ENCODE data around the gene ELMOD1.
"Not testable (repeated sequence)": the region's sequence is repeated elsewhere in the genome, so short reads cannot be mapped to it uniquely, and the experiment has no call there.

Gene ELMOD1

GRCh38 chr11:107590460-107591377 lies at the start of gene ELMOD1:
Gene ELMOD1, plus strand, starts transcription at chr11:107591147. Its CDS starts 27,043 bp downstream, at chr11:107618190.
- peak in 1 of 4 experiments; percentile 6 for DNase-seq

DNA sequence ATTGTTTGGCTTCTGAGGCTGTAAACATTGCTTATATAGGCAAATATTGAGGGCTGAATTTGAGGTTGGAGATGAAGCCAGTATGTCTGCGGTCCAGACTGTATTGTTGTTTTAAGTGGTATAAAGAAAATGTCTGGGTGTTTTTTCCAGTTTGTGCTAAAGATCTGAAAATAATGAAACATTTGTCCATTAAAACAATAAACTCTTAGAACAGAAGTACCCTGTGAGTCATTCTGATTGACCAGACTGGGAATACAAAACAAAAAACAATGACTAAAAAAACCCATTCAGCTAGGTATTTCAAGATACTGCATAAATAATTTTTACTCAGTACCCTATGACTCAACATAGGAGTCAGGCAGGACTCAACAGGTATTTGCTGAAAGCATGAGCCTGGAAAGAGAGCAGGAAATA lies 45.8 kb upstream of the ELMOD1 start:
- DNase-seq: no peak

DNA sequence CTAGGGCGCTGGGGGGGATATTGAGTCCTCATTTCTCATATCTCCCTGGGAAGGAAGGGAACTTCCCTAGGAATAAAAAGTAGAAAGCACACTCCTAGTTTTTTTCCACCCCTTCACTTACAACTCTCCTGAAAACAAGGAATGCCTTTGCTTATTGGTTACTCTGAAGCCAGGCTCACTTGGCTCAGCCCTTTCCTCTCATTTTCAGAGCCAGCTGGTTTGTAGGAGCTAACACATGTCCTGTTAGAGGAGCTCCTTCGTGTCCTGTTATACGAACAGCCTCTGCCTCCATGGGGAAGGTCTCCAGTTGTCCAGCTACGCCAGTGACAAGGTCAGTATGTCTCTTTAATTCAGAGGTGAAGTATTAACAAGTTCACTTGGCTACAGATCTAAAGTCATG lies 43.0 kb upstream of the ELMOD1 start:
- DNase-seq: no peak

DNA sequence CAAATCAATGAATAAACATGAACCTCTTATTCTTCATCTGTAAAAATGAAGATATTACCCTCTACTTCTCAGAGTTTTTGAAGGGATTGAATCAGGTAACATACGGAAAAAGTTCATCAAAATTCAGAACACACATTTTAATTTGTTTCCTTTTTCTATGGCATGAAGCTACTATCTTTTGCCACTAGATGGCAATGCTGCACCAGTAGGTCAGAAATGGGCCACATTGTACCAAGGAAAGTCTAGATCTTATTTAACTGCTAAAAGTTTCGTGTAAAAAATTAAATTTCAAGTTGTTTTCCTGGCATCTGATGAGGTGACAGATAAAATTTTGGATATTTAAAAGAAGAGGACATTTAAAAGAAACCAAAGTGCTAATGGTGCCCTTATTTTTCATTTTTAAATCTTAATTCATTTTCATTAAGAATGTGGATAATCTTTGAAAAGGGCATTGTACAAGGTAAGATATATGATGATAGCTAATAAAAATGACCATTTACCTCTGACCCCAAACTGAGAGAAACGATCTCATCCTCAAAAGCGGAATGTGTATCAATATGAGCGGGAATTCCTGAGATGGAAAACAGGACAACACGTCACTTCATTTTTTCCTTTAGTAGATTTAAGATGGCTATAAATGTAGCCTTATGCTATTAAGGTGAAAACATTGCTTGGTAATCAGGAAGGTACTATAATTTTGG lies 41.5 kb upstream of the ELMOD1 start:
- DNase-seq: no peak

DNA sequence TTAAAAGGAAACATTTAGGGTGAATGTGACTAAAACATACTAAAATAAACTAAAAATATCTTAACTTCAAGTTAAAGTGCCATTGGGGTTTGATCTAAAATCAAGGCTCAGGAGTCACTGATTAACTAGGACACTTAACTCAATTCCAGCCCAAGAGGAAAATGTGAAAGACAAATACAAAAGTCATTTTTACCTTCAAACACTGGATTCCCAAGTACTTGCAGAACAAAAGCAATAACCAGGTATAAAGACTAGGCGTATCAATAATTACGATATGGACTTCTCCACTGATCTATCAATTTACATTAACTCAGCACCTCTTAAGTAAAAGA lies 41.0 kb upstream of the ELMOD1 start:
- no peak for DNase-seq

DNA sequence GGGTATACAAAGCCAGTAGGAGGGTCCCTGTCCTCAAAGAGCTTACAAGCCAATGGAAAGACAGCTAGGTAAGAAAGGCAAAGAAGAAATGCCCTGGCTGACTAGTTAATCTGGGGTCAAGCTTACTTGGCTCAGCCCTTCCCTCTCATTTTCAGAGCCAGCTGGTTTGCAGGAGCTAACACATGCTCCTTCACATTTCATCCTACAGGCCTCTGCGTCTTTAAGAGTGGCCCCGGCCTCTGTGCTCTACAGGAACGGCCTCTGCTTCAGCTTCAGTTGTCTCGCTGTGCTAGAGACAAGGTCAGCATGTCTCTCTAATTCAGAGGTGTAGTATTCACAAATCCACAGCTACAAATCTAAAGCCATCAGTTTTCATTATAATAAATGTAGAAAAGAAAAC lies 40.6 kb upstream of the ELMOD1 start:
- no peak for DNase-seq

DNA sequence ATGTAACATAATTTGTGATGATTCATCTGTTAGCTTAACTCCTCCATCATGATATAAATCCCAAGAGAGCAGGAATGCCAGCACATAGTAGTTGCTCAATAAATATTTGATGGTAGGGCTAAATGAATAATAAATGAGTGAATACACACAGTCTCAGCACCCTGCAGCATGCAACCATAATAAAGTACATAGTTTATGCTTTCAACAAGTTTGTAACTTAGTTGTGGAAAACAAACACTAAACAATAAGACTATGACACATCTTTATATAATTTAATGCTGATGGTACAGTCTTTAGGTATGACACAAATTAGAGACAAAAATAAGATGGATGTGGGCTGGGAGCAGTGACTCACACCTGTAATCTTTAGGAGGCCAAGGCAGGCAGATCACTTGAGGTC lies 29.3 kb upstream of the ELMOD1 start:
- no peak for DNase-seq

DNA sequence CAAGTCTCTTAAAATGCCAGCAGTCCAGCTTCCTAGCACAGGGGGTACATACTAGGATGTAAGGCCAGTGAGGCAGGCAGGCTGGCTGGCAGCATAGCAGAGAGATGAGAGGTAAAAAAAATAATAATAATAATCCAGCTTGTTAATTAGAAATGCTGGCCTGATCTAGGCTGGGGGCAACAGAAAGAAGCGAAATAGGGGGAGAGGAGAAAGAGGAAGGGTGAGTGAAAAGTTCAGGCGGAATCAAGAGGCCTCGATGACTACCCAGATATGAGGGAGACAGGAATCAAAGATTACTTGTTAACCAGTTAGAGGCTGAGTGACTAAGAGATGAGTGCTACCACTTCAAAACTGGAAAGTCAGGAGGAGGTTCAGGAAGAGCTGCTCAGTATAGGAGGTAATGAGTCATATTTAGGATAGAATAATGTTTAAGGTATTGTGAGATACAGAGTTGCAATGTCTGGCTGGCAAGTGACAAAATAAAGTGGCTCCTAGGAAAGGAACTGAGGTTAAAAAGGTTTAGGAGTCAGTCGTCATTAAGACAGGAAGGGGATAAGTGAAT lies 28.2 kb upstream of the ELMOD1 start:
- DNase-seq: no peak

GRCh38 chr11:107563702-107564101 lies 27.2 kb upstream of the ELMOD1 start:
- no peak for DNase-seq

- no peak for DNase-seq
These were observed 26.1 kb upstream of the ELMOD1 start for GRCh38 chr11:107564877-107565218.

DNA sequence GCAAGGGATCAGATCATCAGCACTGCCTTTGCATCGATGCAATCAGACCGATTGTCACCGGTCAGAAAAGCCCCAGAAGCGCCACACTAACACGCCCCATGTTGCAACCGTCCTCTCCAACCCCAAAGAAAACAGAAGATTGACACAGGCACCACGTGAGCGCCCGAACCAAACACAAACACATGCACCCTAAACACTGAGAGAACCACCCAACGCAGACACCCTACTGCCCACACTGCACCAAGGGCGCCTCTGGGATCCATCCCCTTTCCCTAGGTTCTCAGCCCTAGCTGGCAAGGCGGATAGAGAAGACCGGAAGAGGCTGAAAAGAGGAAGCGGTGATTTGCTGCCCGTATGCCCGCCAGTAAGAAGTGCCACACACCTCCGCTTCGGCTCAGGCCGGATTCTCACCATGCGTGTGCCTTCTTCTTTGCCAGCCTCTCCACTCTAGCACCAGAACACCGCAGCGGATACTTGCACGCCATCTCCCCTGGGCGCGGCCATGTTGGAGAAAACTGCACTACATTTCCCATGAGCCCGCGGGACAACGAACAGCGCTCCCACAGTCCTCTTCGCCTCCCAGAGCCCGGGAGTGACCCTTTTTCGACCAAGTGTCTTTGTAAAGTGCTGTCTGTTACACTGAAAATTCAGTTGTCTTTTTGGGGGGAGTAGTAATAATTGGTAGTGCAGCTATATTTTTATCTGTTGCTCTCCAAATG lies 25.6 kb upstream of the ELMOD1 start, which contains the start of gene ALKBH8:
Gene ALKBH8, minus strand, starts transcription at position 517 of the 719 bp plus-strand sequence. CDS start 4,842 bp downstream, outside the sequence.
- peak; percentile 53 to 67 (median 58) for DNase-seq

DNA sequence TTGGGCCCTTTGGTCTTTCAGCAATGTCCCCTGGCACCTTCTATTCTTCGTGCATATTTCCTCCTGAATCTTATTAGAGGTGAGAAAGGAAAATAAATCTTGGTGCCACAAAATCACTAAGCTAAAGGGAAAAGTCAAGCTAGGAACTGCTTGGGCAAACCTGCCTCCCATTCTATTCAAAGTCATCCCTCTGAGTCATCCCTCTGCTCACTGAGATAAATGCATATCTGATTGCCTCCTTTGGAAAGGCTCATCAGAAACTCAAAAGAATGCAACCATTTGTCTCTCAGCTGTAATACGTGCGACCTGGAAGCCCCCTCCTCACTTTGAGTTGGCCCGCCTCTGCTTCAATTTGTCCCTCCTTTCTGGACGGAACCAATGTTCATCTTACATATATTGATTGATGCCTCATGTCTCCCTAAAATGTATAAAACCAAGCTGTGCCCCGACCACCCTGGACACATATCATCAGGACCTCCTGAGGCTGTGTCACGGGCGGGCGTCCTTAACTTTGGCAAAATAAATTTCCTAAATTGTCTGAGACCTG lies 24.9 kb upstream of the ELMOD1 start:
- DNase-seq: not testable (repeated sequence)

GRCh38 chr11:107566569-107566968 lies 24.4 kb upstream of the ELMOD1 start:
- DNase-seq: no peak

GRCh38 chr11:107567739-107568335 lies 23.1 kb upstream of the ELMOD1 start:
- DNase-seq: no peak

DNA sequence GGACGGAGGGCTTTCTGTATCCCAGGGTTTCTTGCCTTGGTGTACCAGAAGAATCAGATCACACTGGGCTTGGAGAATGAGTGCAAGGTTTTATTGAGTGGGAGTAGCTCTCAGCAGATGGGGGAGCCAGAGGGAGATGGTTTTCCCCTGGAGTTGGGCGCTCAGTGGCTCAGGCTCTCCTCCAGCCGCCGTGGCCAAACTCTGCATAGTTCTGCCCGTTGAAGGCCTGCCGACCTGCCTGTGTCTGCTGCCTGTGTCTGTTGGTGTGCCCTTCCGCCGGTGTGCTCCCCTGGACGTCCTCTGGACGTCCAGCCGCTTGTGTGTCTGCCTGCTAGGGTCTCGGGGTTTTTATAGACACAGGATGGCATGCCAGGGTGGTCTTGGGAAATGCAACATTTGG lies 20.9 kb upstream of the ELMOD1 start:
- no peak for DNase-seq

GRCh38 chr11:107573438-107573837 lies 17.5 kb upstream of the ELMOD1 start:
- DNase-seq: no peak

- DNase-seq: peak in 1 of 4 experiments; percentile 26
These were observed 14.2 kb upstream of the ELMOD1 start for GRCh38 chr11:107576497-107577345.

DNA sequence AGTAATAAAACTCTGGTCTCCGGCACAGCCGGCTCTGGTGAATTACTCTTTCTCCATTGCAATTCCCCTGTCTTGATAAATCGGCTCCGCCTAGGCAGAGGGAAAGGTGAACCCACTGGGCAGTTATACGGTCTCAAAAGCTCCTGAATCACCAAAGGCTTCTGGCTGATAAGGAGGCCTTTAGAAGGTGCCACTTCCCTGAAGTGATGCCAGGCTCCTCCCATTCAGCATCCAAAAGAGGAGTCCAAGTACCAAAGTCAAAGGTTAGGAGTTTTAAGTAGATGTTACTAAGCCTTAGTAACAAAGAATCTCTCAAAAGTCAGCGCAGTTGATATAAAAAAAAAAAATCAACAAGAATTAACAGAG lies 13.6 kb upstream of the ELMOD1 start:
- no peak for DNase-seq

DNA sequence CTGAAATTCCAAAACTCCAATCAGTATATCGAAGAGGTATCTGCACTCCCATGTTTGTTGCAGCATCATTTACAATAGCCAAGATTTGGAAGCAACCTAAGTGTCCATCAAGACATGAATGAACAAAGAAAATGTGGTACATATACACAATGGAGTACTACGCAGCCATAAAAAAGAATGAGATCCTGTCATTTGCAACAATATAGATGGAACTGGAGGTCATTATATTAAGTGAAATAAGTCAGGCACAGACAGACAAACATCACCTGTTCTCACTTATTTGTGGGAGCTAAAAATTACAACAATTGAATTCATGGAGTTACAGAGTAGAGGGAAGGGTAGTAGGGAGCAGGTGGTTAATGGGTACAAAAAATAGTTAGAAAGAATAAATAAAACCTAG lies 11.8 kb upstream of the ELMOD1 start:
- DNase-seq: not testable (repeated sequence)

GRCh38 chr11:107581147-107581546 lies 9.8 kb upstream of the ELMOD1 start:
- no peak for DNase-seq

DNA sequence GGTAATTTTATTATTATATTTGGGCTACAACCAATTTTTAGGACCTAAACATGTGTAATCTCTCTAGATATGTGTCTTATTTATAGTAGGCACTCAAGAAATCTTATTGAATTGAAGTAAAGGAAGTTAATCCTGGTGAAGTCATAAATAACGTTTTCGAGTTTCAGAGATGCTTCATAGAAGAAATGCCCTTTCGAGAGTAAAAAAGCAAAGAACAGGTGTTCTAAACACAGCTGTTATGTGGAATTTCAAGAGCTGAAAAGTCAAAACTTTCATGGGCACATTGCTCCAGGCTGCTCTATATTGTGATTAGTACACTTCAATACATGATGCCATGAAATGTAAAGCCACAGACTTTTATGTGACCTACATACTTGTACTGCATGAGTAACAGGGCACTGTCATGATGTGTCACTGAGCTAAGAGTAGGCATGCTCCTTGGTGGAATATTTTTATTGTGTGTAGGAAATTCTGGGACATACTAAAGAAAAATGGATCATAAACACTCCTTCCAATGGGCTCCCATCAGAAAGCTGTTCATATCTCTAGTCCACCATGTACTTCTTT lies 7.2 kb upstream of the ELMOD1 start:
- DNase-seq: no peak
